Sigmoid colon (tissue), 4 donors: ENCODE measurements around the gene GSTP1.

Experiments
- CTCF ChIP-seq, 4 experiments: fragments of 450-650 bp in 3 of 4; fragments of 200-600 bp in 1 of 4; IDR thresholded peaks; one replicate each; pipeline ENCODE4 v1.5.1; 2016 to 2019; ENCODE audit warnings: antibody characterized with exemption in 4 of 4, mild to moderate bottlenecking in 3 of 4, moderate library complexity in 2 of 4
- POLR2A ChIP-seq, 2 donors: fragments of 450-650 bp; IDR thresholded peaks; one replicate each; pipeline ENCODE4 v1.6.1; 2016; ENCODE audit warnings: antibody characterized with exemption in 2 of 2, mild to moderate bottlenecking in 2 of 2, moderate library complexity in 2 of 2
- POLR2AphosphoS5 ChIP-seq, 4 donors: sonication (generic); formaldehyde crosslinking; IDR thresholded peaks; one replicate each; pipeline ENCODE4 v1.6.1; 2017; ENCODE audit warnings: antibody characterized with exemption in 4 of 4

DNA sequence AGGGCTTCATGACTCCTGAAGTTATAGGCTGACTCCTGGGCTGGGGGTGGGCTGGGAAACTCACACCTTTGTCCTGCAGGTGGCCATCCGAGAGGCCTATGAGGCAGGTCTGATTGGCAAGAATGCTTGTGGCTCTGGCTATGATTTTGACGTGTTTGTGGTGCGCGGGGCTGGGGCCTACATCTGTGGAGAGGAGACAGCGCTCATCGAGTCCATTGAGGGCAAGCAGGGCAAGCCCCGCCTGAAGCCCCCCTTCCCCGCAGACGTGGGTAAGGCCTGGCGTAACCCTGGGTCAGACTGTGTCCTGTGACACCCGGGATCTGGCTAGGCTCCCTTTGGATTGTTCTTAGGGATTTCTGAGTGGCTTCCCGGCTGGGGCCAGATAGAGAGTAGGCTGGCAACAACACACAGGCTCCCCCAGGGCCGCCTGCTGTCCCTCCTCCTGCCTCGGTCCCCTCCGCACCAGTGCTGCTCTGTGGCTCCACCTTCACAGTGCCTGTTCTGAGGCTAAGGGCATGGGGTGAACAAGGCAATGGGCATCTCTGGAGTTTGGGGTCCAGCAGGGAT is 26.8 kb downstream of the GSTP1 start:
- TF ChIP-seq POLR2A (IDR thresholded peaks at IDR 0.05) (no peak), CTCF (IDR thresholded peaks at IDR 0.05) (no peak), POLR2AphosphoS5 (IDR thresholded peaks at IDR 0.05) (no peak)
